ENCODE measurements around the gene TRMT61A.
"Not testable (repeated sequence)": the region's sequence is repeated elsewhere in the genome, so short reads cannot be mapped to it uniquely, and the experiment has no call there.

TRMT61A gene

DNA sequence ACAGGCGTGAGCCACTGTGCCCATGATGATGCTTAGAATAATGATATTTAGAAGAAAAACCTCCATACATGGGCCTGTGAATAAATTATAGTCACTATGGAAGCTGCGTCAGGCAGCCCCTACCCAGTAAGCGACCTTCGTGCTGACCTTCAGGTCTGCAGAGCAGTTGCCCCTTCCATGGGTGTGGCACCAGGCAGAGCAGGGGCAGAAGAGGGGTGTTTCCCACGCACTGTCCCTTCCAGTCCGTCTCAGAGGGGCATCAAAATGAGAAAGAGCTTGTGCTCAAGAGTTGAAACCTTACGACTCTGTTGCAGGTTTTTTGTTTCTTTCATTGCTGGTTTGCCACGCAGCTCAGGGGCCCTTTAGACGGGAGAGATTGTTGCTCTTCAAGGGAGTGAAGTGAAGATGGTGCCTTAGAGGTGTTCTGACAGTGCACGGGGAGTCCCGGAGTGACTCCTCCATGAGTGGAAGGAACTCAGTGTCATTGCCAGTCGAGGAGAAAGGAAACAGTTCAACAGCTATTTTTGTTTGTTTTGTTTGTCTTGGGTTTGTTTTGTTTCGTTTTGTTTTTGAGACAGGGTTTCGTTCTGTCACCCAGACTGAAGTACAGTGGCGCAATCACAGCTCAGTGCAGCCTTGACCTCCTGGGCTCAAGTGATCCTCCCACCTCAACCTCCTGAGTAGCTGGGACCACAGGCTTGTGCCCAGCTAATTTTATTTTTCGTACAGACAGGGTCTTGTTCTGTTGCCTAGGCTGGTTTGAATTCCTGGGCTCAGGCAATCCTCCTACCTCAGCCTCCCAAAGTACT lies 20.3 kb upstream of the TRMT61A start:
- DNase-seq (ENCODE audit: low read depth in 2 of 2), result no peak

DNA sequence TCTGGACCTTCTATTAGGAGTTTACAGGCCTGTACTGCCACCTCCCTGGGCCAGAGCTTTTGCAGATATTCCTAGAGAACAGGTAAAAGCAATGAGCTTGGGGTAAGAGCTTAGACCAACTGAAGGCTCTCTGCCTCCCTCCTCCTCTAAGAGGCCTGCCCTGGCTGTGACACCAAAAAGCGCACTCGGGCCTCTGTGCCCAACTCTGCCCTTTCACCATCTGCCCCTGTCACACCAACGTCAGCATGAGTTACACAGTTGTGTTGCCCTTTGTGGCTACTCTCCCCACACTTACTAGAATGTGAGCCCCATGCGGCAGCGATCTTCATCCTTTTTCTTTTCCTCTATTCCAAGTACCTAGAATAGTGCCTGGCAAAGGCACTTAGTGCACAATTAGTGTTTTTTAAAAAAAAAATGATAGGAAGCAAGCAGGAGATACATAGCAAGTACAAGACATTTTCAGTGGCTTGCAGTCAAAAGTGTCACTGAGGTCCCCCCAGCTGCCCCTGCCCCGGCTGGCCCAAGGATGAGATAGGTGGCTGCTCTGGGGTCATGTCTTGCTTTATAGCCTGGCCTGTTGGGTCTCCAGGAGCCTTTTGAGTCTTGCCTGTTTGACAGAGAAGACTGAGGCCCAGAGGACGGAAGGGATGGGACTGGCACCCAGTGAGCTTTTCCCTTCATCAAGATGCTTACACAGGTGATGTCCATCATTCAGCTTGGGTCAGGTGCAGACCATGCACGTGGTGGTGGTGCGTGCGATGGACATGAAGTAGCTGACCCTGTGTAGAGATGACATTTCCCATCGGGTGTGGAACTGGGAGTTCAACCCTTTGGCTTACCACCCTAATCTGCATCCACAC lies 18.9 kb upstream of the TRMT61A start:
- no peak for DNase-seq (ENCODE audit: low read depth in 2 of 2)

DNA sequence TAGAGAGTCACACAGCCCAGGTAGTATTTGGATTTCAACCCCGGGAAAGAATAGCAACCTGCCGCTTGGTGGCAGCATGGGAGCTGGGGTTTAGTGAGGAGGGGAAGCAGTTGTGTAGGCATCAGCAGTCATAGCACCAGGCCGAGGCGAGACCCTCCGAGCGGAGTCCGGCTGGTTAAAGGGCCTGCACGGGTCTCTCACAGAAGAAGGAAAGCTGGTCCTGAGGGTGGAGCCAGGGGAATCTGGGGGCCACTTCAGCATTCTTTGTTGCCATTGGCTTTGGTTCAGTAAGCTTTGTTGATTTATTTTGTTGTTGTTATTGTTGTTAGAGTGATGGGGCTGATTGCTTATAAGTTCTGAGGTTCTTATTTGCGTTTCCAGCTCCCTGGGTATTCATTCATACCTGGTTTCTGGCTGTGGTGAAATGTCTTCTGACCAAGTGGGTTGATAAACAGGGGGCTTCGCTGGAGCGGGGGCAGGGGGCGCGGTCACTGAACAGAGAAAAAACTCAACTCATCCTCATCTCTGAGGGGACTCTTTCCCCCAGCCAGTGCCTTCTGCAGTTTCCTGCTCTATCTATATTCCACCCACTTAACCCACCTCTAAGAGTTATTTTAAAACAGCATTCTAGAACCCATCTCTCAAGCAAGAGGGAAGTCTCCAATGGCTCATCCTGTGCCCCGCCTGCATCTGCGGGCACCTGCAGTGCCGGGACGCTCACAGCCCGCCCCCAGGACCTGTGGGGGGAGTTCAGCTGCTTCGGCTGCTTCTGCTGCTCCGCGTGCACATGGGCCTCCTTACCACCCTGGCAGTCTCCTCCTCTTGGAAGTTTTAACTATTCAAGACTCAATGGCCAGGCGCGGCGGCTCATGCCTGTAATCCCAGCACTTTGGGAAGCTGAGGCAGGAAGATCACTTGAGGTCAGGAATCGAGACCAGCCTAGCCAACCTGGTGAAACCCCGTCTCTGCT lies 18.0 kb upstream of the TRMT61A start:
- DNase-seq (ENCODE audit: low read depth in 2 of 2), result no peak

DNA sequence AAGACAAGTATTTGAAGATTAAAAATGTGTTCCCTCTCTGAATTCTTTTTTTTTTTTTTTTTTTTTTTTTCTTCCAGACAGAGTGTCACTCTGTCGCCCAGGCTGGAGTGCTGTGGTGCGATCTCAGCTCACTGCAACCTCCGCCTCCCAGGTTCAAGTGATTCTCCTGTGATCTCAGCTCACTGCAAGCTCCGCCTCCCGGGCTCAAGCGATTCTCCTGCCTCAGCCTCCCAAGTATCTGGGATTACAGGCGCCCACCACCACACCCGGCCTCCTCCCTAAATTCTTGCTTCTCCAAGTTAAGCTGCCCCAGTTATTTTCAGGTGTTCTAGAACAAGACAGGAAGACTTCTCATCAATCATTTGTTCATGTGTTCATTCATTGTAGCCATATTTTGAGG lies 16.8 kb upstream of the TRMT61A start:
- DNase-seq (ENCODE audit: low read depth in 2 of 2), result not testable (repeated sequence)

DNA sequence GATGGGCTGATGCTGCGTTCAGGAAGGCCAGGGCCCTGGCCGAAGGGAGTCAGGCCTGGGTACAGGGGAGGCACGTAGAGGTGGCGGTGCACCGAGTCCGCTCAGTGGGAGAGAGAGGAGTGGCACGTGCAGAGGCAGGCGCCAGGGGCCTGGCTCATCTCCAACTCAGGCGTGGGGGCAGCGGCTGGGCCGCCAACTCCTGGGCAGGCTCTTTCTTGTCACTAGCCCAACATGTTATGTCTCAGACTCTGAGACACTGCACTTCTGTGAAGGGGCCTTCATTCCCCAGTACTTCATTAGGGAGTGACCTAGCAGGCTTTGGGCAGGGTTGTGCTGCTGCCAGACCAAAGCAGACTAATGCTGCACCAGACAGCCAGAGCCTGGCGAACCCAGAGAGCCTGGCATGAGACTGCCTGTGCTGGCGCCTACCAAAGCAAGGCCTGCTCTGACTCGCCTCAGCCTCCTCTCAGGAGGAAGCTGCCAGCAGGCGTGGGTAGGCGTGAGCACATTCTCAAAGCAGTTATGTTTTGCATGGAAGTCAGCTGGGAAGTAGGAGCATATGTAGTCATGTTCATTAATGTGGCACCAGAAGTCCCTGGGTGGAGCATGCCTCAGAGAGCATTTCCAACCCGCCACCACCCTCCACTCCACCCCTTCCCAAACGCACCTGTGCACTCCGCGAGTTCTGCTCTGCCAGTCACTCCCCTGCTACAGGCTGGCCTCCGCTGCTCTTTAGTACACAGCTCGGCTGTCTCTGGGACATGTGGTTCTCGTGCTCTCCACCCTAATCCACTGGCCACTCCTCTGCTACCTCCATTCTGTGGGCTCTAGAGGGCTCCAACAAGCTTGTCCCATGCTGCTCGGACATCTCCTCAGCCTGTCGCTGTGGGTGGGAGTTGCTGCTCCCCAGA lies 16.0 kb upstream of the TRMT61A start:
- no peak for DNase-seq (ENCODE audit: low read depth in 2 of 2)

DNA sequence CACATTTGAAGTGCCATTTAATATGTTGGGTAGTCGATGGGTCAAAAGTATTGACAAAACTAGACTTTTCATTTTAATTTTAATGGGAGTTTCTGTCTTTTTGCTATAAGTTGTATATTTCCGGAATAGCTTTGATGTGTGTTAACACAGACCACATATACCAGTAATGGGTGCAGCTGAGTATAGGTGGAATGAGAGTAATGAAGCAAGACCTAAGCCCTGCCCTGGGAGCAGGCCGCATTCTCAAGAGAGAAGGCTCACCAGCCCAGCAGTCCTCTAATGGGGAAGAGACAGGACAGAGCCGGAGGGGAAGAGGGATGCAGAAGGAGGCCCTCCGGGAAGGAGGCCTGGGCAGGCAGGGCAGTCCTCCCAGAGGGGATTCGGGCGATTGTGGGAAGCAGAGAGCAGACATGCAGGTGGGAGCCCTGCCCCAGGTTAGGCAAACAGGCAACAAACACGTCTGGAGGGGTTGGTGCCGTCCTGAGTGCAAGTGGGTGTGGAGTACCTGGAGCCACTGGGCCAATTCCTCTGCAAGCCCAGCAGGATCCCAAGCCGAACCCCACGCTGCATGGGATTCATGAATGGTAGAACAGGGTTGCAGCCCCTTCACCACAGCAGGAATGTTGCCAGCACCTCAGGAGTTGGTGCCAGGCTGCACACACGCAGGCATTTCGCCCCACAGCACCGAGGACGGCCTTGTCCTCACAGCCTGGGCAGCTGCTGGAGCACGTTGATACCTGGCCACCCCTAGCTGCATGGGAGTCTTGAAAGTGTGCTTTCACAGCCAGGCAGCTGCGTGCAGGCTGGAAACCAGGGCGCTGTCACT lies 14.2 kb upstream of the TRMT61A start:
- DNase-seq (ENCODE audit: low read depth in 2 of 2), result no peak

DNA sequence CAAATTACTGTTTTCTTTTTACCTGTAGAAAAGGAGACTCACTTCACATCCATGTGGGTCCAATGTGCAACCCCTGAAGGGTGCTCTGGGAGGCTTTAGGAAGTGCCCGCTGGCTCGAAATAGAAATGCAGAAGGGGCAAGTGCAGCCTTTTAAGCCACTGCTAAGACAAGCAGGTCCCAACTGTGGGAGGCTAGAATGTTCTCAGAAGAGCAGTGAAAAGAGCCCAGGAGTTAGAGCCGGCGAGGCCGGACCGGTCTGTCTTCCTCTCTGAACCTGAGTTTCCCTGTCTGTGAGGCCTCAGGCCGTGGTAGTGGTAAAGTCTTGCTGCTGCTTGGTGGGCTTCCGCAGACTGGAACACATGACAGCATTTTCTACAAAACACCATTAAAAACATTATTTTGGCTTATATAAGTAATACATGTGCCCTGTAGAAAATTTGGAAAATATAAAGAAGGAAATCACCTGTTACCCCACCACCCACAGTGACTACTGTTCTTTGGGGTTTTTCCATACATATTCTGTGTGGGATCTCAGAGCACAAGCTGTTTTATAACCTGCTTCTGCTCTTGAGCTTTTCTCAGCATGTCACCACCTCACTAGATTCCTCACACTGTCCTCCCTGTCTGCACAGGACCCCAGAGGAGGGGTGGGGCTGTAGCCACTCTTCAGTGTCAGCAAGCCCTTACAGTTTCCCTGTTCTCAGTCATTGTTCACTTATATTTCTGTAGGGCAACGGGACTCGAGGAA lies 12.4 kb upstream of the TRMT61A start:
- DNase-seq (ENCODE audit: low read depth in 2 of 2), result no peak

DNA sequence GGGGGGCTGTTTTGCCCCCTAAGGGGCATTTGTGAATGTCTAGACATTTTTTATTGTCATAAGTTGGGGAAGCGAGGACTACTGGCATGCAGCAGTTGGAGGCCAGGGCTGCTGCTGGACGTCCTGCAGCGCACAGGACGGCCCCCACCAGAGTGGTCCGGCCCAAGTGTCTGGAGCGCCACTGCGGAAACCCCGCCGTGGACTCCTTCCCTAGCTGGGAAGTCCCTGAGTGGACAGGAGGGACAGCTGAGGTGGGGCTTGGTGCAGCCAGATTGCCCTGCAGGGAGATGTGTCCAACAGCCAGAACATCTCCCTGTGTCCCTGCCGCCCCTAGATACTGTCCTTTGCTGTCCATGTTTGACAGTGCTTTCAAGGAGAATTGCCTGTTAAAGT lies 11.8 kb upstream of the TRMT61A start:
- no peak for DNase-seq (ENCODE audit: low read depth in 2 of 2)

DNA sequence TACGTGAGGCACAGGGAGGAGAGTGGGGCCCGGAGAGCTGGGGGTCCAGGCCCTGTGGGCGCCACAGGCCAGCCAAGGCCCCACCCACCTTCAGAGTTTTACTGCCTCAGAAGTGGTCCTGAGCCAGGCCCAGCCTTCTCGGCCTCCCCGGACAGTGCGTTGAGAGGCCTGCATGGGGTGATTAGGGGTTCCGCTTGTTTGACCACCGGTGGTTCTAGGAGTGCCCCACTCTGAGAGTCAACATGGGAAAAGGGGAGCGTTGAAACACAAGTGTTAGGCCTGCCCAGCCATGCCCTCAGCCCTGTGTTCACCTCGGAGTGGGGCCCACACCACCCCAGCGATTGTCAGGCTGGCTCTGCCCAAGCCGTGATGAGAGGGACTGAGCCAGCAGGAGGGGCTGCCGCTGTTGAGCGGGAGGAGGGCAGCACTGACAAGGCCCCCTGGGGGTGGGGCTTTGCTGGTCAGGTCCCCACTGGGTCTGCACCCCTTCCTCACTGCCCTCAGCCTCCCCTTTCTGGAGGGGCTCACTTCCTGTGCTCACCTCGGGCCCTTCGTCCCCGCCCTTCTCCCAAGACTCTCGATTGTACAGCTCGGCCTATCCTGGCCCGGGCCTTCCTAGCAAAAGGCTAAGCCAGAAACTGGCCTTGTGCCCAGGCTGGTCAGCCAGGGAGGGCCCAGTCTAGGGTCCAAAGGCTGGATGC lies 11.1 kb upstream of the TRMT61A start:
- DNase-seq (ENCODE audit: low read depth in 2 of 2), result no peak

DNA sequence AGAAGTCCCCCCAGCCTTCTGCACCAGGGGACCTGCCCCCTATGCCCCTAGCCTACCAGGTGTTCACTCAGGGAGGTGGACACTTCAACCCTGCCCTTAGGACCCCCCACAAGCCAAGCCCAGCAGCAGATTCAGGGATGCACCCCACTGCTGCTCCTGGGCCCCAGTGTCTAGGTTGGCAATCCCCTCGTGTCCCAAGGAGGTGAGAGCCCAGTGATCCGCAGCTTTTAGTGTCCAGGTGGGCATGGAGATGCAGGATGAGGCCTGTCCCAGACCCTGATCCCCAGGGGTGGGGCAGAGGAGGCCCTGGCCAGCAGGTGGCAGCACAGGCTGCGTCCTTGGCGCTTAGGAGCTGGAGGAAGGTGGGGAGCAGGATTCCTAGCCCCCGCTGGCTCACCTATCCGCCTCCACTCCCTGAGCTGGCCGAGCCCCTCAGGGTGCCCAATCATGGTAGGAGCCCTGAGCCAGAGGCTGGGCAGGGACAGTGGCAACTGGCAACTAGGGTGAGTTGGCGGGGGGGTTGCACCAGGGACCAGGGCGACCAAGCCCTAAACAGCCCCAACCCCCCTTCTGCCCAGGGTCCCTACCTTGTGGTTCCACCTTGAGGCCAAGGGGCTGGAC lies 10.5 kb upstream of the TRMT61A start:
- DNase-seq (ENCODE audit: low read depth in 2 of 2), result peak; percentile 35 to 54

DNA sequence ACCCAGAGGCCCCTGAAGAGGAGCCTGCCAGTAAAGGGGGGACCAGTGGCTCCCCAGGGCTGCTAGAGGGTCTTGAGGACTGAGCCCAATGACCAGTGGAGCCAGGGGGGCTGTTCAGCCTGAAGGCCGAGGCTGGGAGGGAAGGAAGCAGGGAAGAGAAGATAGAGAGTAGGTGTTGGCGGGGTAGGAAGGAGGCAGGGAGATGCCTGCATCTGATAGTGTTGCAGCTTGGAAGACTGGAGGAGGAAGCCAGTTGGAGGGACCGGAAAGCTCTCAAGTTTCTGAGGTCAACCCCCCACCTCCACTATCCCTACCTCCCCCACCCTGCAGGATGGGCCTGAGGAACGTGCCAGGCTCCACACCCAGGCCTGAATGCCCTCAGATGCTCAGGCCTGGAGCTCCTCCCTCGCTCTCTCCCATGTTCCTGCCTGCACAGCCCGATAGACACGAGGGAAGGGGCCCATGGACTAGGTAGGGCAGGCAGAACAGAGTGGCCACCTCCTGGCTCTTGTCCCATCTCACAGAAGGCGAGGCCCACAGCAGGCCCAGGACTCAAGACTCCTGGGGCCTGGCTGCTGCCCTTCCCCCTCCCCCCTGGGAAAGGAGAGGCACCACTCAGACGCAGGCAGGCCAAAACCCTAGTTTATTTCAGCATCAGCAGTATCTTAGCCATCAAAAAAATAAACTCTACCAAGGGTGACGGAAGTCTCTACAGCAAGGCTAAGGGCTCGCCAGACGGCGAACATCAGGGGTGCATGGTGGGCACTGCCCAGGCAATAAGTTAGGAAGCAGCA lies 9.8 kb upstream of the TRMT61A start:
- DNase-seq (ENCODE audit: low read depth in 2 of 2), result no peak

DNA sequence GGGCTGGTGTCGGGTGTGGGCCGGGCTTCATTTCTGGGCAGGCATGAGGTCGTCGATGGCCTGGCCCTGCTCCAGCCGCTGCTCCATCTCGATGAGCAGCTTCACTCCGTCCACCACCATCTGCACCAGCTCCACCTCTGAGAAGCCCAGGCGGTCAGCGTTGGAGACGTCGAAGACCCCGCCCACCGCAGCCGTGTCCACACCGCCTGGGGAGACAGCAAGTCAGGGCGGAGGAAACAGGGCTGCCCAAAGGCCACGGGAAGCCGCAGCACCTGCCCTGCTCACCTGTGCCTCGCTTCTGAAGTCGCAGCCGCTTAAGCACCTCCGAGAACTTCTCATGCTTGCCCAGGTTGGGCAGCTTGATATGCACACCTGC lies 9.2 kb upstream of the TRMT61A start:
- no peak for DNase-seq (ENCODE audit: low read depth in 2 of 2)

DNA sequence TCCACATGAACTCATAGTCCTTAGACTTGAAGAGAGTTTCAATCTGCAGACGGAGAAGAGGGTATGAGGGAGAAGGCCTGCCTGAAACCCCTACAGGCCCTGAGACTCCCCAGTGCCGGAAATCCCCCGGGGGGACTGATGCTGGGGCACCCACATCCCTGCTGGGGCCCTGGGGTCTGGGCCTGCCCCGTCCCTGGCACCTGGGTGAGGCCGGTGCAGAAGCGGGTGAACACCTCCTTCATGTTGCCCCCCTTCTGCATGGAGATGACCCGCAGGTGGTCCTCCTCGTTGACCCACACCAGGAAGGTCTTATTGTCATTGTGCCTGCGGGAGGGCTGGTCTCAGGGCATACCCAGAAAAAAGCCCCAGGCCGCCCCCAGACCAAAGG lies 8.7 kb upstream of the TRMT61A start:
- no peak for DNase-seq (ENCODE audit: low read depth in 2 of 2)

DNA sequence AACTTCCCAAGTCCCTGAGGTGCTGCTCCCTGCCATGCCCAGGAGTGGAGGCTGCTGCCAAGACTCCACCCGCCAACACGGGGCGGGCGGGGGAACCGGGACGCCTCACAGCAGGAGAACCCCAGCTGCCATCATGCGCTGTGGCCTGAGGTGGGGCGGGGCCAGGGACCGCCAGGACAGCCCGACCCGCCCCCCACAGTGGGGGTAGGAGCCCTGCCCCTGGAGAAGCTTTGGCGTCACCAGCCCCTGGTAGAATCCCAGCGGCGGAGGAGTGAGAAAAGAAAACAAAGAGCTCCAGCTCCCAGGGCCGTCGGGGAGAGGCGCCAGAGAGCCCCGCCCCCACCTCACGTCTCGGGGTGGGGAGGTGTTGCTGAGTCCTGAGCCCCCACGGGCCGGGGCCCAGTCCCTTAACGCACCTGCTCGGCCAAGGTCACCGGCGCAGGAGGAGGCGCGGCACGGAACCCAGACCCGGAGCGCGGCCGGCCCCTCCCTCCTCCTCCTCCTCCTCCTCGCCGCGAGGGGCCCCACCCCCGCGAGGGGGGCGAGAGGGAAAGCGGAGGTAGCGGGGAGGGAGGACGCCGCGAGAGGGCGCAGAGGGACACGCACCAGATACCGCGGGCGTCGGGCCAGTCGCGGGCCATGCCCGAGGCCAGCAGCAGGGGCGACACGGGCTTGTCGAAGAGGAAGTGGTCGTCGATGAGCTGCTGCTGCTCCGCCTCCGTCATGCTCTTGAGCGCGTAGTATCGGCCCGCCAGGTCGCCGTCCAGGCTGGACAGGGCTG lies 8.1 kb upstream of the TRMT61A start:
- peak; percentile 23 to 38 for DNase-seq (ENCODE audit: low read depth in 2 of 2)

DNA sequence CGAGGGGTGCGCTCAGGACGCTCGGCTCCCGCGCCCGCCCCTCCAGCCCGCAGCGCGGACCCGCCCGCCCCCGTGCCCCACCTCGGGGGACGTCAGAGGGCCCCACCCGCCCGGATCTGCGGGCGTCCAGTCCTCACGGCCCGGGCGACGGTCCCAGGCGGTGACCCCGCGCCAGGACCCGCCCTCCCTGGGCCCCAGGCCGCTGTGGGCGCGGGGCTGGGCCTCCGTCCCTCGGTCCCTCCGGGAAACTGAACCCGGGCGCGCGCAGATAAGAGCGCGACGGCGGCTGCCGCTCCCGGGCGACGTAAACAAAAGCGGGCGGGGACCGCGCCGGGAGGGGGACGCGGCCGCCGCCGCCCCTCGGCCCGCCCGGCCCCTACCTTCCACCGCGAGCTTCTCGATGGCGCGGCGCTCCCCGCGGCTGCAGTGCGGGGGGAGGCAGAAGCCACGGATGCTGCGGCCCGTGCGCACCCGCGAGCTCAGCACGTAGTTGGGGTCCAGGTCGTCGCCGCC lies 7.5 kb upstream of the TRMT61A start:
- DNase-seq (ENCODE audit: low read depth in 2 of 2), result no peak

DNA sequence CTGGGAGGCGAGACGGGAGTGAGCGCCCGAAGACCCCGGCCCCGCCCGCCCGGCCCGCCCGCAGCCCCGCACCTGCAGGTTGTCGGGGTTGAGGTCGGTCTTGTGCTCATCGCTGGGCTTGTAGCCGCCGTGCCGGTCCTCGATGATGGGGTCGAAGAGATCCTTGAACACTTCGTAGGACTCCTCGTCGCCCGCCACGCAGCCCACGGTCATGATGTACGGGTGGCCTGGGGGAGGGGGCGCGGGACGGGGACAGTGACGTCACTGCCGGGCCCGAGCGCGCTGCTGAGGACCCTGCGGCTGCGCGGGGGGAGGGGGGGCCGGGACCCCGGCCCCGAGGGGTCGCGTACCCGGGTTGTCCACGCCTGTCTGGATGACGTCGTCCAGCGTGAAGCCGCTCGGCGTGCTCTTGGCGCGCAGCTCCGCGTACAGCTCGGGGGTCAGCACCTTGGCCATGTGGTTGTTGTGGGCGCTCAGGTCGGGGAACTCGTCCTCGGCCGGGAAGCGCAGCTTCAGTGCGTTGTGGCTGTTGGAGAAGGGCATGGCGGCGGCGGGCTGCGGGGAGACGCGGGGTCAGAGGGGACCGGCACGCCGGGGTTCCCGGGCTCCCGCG lies 6.9 kb upstream of the TRMT61A start:
- DNase-seq (ENCODE audit: low read depth in 2 of 2), result no peak
